Left renal cortex interstitium (tissue), 4 donors: ENCODE data around the gene CKLF. TPM values are rescaled to one million over a fixed set of nuclear protein-coding genes. Genes with fewer than 3 reads are reported as not detected.
A peak's percentile ranks its signal among the peaks of the same experiment; 100 is the strongest.

Source experiments
- DNase-seq, 4 donors: peaks; one replicate each; pipeline ENCODE4 v3.0.0-alpha.2; 2013; ENCODE audit warnings: low read depth in 4 of 4, low spot score in 2 of 4, missing footprints in 1 of 4
- polyA plus RNA-seq, 4 donors: library from polyadenylated mRNA; unstranded; fragments of 120-200 nt; gene quantifications; one replicate each; pipeline ENCODE4 v1.2.1, GENCODE V29; 2013; ENCODE audit not compliant: insufficient read length in 4 of 4

Gene CKLF
- polyA plus RNA-seq, 4 donors: 35.2 to 41.7 (median 38.4) TPM

GRCh38 chr16:66516808-66517585 is 35.4 kb upstream of the CKLF start:
- peak; percentile 39 to 75 (median 50) for DNase-seq

GRCh38 chr16:66517586-66518263 is 34.7 kb upstream of the CKLF start:
- DNase-seq: no peak

- DNase-seq: no peak
Measured at GRCh38 chr16:66519482-66520373, 32.6 kb upstream of the CKLF start.

GRCh38 chr16:66520406-66521170 is 31.8 kb upstream of the CKLF start:
- no peak for DNase-seq

- no peak for DNase-seq
Measured at GRCh38 chr16:66521252-66521713, 31.1 kb upstream of the CKLF start.

- DNase-seq: no peak
Measured at GRCh38 chr16:66521951-66522771, 30.2 kb upstream of the CKLF start.

GRCh38 chr16:66522816-66523590 is 29.4 kb upstream of the CKLF start:
- no peak for DNase-seq

GRCh38 chr16:66523861-66524354 is 28.5 kb upstream of the CKLF start:
- no peak for DNase-seq

- no peak for DNase-seq
Measured at GRCh38 chr16:66524601-66525164, 27.7 kb upstream of the CKLF start.

GRCh38 chr16:66525396-66526180 is 26.8 kb upstream of the CKLF start:
- DNase-seq: no peak

- no peak for DNase-seq
Measured at GRCh38 chr16:66528294-66528693, 24.1 kb upstream of the CKLF start.

GRCh38 chr16:66529475-66529874 is 22.9 kb upstream of the CKLF start:
- no peak for DNase-seq

- no peak for DNase-seq
Measured at GRCh38 chr16:66534376-66534799, 18.0 kb upstream of the CKLF start.

- no peak for DNase-seq
Measured at GRCh38 chr16:66536525-66536924, 15.9 kb upstream of the CKLF start.

- no peak for DNase-seq
Measured at GRCh38 chr16:66537236-66537635, 15.1 kb upstream of the CKLF start.

- no peak for DNase-seq
Measured at GRCh38 chr16:66538910-66539309, 13.5 kb upstream of the CKLF start.
